H1 (cell line): ENCODE data around the gene PUDP.

Source experiments
- CTCF ChIP-seq, 3 experiments: IDR thresholded peaks; 1 replicate in 2 of 3; 2 replicates in 1 of 3; pipeline versions ENCODE4 v1.5.1 to v1.6.1; 2011; ENCODE audit warnings: low read length in 3 of 3, mild to moderate bottlenecking in 3 of 3, inconsistent platforms in 2 of 3, low read depth in 1 of 3, moderate library complexity in 1 of 3; ENCODE audit not compliant: insufficient read depth in 1 of 3; ENCODE audit errors: control extremely low read depth in 1 of 3
- EP300 ChIP-seq, 2 experiments: IDR thresholded peaks; 1 replicate in 1 of 2; 2 replicates in 1 of 2; pipeline ENCODE4 v1.6.1; 2011 to 2012; ENCODE audit warnings: low read depth in 2 of 2, low read length in 2 of 2, mild to moderate bottlenecking in 2 of 2, borderline replicate concordance in 1 of 2, inconsistent platforms in 1 of 2, moderate library complexity in 1 of 2
- EZH2 ChIP-seq: fragments of 200-600 bp; sonication (generic); IDR thresholded peaks from 2 replicates; pipeline ENCODE4 v1.7.1; 2012; ENCODE audit warnings: low read depth, mild to moderate bottlenecking, moderate library complexity, low read length, inconsistent platforms; ENCODE audit not compliant: severe bottlenecking
- HDAC2 ChIP-seq, 2 experiments: fragments of 300-600 bp in 1 of 2; sonication (generic) in 1 of 2; IDR thresholded peaks; 2 replicates each; pipeline ENCODE4 v1.6.1; 2011 to 2012; ENCODE audit warnings: low read depth in 2 of 2, low read length in 2 of 2, mild to moderate bottlenecking in 2 of 2, moderate library complexity in 2 of 2, borderline replicate concordance in 1 of 2, inconsistent platforms in 1 of 2
- POLR2A ChIP-seq, 2 experiments: IDR thresholded peaks; 1 replicate in 1 of 2; 2 replicates in 1 of 2; pipeline ENCODE4 v1.6.1; 2011; ENCODE audit warnings: low read depth in 2 of 2, low read length in 2 of 2, mild to moderate bottlenecking in 2 of 2; ENCODE audit errors: control extremely low read depth in 1 of 2
- POLR2AphosphoS5 ChIP-seq: IDR thresholded peaks from 2 replicates; pipeline ENCODE4 v1.6.1; 2011; ENCODE audit warnings: low read depth, low read length
- RAD21 ChIP-seq, 2 experiments: IDR thresholded peaks in 1 of 2; conservative IDR thresholded peaks in 1 of 2; 2 replicates each; pipeline ENCODE4 v1.6.1; 2011; ENCODE audit warnings: low read depth in 2 of 2, low read length in 2 of 2, improper control_type of control experiment in 1 of 2, inconsistent platforms in 1 of 2, mild to moderate bottlenecking in 1 of 2, moderate library complexity in 1 of 2
- TF ChIP-seq, protein P1 (sequence below): IDR thresholded peaks from 2 replicates; pipeline ENCODE4 v1.6.1; 2011; ENCODE audit warnings: low read length, improper control_type of control experiment
- TF ChIP-seq, protein P2 (sequence below): IDR thresholded peaks from 2 replicates; pipeline ENCODE4 v1.6.1; 2012; ENCODE audit warnings: inconsistent platforms

DNA sequence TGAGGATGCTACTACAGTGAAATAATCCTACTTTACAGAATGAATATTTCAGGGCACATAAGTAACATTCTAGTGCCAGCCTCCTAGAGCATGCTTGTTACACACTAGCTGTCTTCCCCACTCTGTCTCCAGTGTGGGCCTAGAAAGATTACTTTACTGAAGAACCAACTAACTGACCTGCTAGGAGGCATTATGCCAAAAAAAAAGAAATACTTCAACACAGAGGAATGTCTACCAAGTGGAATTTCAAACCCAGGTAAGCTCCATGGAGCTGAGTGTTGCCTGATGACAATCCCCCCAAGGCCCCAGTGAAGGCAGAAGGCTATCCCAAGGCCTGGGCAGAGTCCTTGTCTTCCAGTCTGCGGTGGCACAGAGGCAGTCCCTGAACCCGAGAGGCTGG is 41.3 kb downstream of the PUDP start:
- TF ChIP-seq EZH2 (no peak), POLR2A (IDR thresholded peaks at IDR 0.05; ENCODE audit: control extremely low read depth in 1 of 2, low read depth in 2 of 2, low read length in 2 of 2) (no peak), RAD21 (IDR thresholded peaks at IDR 0.05 in 1 of 2, conservative IDR thresholded peaks at IDR 0.05 in 1 of 2; ENCODE audit: low read depth in 2 of 2, low read length in 2 of 2) (no peak), POLR2AphosphoS5 (no peak), CTCF (IDR thresholded peaks at IDR 0.05; ENCODE audit: control extremely low read depth in 1 of 3, insufficient read depth in 1 of 3, low read depth in 1 of 3, low read length in 3 of 3) (no peak), HDAC2 (IDR thresholded peaks at IDR 0.05; ENCODE audit: borderline replicate concordance in 1 of 2, low read depth in 2 of 2, low read length in 2 of 2) (no peak), EP300 (IDR thresholded peaks at IDR 0.05; ENCODE audit: borderline replicate concordance in 1 of 2, low read depth in 2 of 2, low read length in 2 of 2) (no peak)
- TF ChIP-seq, protein P1, sequence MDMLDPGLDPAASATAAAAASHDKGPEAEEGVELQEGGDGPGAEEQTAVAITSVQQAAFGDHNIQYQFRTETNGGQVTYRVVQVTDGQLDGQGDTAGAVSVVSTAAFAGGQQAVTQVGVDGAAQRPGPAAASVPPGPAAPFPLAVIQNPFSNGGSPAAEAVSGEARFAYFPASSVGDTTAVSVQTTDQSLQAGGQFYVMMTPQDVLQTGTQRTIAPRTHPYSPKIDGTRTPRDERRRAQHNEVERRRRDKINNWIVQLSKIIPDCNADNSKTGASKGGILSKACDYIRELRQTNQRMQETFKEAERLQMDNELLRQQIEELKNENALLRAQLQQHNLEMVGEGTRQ: no peak
- TF ChIP-seq, protein P2, sequence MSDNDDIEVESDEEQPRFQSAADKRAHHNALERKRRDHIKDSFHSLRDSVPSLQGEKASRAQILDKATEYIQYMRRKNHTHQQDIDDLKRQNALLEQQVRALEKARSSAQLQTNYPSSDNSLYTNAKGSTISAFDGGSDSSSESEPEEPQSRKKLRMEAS: no peak
